RWPE2 (cell line): ENCODE measurements around the gene EPC2.

Source experiments
- ATAC-seq: fragments of 200-7000 bp; cut with Tn5 transposase; 3 replicates; pipeline ENCODE4 v1.9.1; 2021; ENCODE audit warnings: low read depth
- DNase-seq: peaks from one replicate; pipeline ENCODE4 v3.0.0-alpha.2; 2020; ENCODE audit warnings: low spot score
- H3K27ac ChIP-seq: fragments of 450-650 bp; 2 replicates; pipeline ENCODE4 v1.5.1; 2017; ENCODE audit warnings: mild to moderate bottlenecking; ENCODE audit not compliant: poor library complexity, severe bottlenecking
- H3K27me3 ChIP-seq: fragments of 250-450 bp; sonication (Bioruptor Pico); 2 replicates; pipeline ENCODE4 v1.5.1; 2021; ENCODE audit warnings: mild to moderate bottlenecking, moderate library complexity; ENCODE audit not compliant: insufficient read depth, poor library complexity, severe bottlenecking
- H3K36me3 ChIP-seq: fragments of 250-450 bp; sonication (Bioruptor Pico); 2 replicates; pipeline ENCODE4 v1.5.1; 2020; ENCODE audit warnings: low read depth, mild to moderate bottlenecking, moderate library complexity
- H3K4me1 ChIP-seq: fragments of 250-450 bp; sonication (Bioruptor Pico); 2 replicates; pipeline ENCODE4 v1.5.1; 2021; ENCODE audit warnings: mild to moderate bottlenecking, moderate library complexity; ENCODE audit not compliant: insufficient read depth, poor library complexity, severe bottlenecking
- H3K4me3 ChIP-seq: fragments of 250-450 bp; sonication (Bioruptor Pico); 2 replicates; pipeline ENCODE4 v1.5.1; 2021; ENCODE audit warnings: mild to moderate bottlenecking, moderate library complexity; ENCODE audit not compliant: severe bottlenecking
- H3K9me3 ChIP-seq: fragments of 250-450 bp; sonication (Bioruptor Pico); 2 replicates; pipeline ENCODE4 v1.5.1; 2021; ENCODE audit warnings: mild to moderate bottlenecking, moderate library complexity; ENCODE audit not compliant: severe bottlenecking
- TF ChIP-seq, protein P1 (sequence below): fragments of 450-650 bp; IDR thresholded peaks from one replicate; pipeline ENCODE4 v1.5.1; 2017; ENCODE audit warnings: mild to moderate bottlenecking, moderate library complexity; ENCODE audit not compliant: poor library complexity, severe bottlenecking

Gene EPC2, protein sequence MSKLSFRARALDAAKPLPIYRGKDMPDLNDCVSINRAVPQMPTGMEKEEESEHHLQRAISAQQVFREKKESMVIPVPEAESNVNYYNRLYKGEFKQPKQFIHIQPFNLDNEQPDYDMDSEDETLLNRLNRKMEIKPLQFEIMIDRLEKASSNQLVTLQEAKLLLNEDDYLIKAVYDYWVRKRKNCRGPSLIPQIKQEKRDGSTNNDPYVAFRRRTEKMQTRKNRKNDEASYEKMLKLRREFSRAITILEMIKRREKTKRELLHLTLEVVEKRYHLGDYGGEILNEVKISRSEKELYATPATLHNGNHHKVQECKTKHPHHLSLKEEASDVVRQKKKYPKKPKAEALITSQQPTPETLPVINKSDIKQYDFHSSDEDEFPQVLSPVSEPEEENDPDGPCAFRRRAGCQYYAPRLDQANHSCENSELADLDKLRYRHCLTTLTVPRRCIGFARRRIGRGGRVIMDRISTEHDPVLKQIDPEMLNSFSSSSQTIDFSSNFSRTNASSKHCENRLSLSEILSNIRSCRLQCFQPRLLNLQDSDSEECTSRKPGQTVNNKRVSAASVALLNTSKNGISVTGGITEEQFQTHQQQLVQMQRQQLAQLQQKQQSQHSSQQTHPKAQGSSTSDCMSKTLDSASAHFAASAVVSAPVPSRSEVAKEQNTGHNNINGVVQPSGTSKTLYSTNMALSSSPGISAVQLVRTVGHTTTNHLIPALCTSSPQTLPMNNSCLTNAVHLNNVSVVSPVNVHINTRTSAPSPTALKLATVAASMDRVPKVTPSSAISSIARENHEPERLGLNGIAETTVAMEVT

DNA sequence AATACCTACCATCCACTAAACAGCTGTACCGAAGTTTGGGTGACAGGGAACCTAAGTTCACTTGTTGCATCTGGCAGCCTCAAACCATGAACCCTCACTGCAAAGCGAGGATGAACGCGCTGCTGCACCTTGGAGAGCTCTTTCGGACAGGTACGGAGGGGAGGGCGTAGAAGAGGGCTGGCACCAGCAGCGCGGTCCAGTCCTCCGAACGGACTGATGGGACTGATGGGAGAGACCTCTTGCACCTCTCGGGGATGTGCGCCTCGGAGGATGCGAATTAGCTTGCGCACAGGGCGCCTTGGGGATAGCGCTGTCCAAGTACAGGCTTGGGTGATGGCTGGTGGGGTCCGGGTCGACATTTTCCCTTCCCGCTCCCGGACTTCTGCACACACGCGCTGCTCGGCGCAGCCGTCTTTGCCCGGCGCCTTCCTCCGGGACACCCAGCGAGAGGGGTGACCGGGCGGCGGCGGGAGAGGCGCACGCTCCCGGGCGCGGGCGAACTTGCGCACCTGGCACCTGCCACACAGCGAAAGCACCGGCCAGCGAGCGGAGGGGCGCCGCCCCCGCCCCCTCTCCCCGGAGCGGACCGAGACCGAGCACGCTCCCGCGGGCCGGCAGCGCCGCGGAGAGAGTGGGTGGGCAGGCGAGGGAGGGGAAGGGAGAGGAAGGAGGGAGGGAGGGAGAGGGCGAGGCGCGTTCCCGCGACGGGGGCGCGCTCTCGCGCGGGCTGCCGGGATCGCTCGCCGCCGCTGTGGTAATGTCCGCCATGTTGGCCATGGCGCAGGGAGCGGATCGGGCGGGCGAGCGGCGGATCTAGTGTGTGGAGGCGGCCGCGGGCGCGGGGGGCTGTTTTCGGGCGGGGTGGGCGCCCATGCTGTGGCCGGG lies at the start of gene EPC2:
Gene EPC2 (plus strand): TSS at position 754 of the 885 bp plus-strand sequence. CDS start 267 bp downstream, outside the sequence.
- peak; percentile 64 for ATAC-seq
- DNase-seq, result peak; percentile 73
- peak within 1 kb of the TSS; percentile 78 for H3K27ac ChIP-seq
- TF ChIP-seq, protein P1, sequence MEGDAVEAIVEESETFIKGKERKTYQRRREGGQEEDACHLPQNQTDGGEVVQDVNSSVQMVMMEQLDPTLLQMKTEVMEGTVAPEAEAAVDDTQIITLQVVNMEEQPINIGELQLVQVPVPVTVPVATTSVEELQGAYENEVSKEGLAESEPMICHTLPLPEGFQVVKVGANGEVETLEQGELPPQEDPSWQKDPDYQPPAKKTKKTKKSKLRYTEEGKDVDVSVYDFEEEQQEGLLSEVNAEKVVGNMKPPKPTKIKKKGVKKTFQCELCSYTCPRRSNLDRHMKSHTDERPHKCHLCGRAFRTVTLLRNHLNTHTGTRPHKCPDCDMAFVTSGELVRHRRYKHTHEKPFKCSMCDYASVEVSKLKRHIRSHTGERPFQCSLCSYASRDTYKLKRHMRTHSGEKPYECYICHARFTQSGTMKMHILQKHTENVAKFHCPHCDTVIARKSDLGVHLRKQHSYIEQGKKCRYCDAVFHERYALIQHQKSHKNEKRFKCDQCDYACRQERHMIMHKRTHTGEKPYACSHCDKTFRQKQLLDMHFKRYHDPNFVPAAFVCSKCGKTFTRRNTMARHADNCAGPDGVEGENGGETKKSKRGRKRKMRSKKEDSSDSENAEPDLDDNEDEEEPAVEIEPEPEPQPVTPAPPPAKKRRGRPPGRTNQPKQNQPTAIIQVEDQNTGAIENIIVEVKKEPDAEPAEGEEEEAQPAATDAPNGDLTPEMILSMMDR, result no peak
- no peaks in the 10 kb centered on the region for H3K9me3 ChIP-seq
- H3K4me3 ChIP-seq, result peak within 1 kb of the TSS; percentile 84
- no peaks in the 10 kb centered on the region for H3K27me3 ChIP-seq
- no peaks in the 10 kb centered on the region for H3K36me3 ChIP-seq
- peaks cover 19% of the 10 kb centered on the region for H3K4me1 ChIP-seq

DNA sequence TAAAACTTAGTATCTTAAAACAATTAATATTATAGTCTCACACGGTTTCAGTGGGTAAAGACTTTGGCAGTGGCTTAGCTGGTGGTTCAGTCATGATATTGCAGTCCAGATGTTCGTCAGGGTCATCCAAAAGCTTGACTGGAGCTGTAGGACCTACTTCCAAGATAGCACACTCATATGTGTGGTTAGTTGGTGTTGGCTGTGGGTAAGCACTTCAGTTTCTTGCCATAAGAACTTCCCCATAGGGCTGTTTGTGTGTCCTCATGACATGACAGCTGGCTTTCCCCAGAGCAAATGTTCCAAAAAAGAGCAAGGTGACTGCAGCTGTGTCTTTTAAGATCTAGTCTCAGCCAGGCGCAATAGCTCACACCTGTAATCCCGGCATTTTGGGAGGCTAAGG lies 48.5 kb upstream of the EPC2 start:
- TF ChIP-seq, protein P1, result no peak
- no peak for ATAC-seq
- no peak overlapping the region for H3K27ac ChIP-seq
- H3K9me3 ChIP-seq, result no peaks in the 10 kb centered on the region
- H3K36me3 ChIP-seq, result no peaks in the 10 kb centered on the region
- no peak for DNase-seq
- no peak overlapping the region for H3K4me3 ChIP-seq
- H3K4me1 ChIP-seq, result peaks cover 11% of the 10 kb centered on the region
- H3K27me3 ChIP-seq, result no peaks in the 10 kb centered on the region

DNA sequence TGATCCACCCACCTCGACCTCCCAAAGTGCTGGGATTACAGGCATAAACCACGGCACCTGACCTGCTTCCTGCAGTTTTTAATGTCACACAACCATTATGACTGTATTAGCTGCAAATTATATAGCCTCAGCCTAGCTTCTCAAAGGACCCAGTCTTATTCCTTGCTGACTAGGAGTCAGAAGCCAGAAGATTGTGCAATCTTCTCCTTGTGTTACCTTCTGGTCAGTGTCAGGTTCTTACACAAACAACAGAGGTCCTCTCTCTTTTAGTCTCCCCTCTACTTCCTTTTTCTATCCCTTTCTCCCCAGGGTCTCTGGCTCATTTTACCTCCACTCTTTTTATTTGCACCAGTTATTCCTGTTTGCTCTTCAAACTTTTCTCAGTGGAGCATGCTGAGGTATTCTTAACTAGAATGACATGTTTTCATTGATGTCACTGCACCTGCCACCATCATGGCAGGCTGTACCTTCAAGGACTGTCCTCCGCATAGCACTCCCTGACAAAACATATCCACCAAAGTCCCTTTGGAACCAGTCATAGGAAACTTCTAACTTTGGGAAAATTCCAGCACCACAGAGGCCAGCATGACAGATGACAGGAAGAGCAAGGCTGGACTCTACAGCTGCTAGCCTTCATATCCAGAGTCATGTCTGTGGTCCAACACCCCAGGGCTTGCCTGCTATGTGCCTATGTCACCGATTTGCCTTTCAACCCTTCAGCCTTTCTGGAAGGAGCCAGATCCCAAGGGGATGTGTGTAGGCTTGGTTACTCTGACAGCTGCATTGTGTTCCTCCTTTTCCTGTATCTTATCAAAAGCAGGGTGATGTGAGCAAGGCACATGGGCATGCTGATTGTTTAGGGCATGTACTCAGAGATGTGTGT lies 45.2 kb upstream of the EPC2 start:
- Histone ChIP-seq H3K27me3 (no peaks in the 10 kb centered on the region), H3K4me1 (peaks cover 5% of the 10 kb centered on the region), H3K27ac (no peak overlapping the region), H3K9me3 (no peaks in the 10 kb centered on the region), H3K36me3 (no peaks in the 10 kb centered on the region), H3K4me3 (no peak overlapping the region)
- DNase-seq (no peak), ATAC-seq (no peak)
- TF ChIP-seq, protein P1, result no peak

DNA sequence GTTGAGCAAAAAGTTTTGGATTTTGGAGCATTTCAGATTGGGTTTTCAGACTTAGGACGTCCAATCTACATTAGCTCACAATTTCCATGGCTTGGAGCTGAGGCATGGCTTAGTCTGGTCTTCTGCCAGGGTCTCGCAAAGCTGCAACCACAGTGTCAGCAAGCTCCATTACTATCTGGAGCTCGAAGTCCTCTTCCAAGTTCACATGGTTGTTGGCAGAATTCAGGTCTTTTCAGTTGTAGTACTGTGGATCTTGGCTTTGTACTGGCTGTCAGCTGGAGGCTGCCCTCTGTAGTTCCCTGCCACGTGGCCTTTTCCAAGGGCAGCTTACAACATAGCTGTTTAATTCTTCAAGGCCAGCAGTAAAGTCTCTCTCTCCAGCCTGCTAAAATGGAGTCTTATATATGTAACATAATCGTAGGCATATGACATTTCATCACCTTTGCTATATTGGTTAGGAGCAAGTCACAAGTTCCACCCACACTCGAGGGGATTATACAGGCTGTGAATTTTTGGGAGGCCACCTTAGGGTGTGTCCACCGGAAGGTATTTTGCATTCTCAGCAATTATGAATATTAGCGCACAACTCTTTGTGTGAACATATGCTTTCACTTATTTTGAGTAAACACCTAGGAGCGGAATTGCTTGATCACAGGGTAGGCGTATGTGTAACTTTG lies 41.5 kb upstream of the EPC2 start:
- Histone ChIP-seq H3K9me3 (no peaks in the 10 kb centered on the region), H3K27ac (no peak overlapping the region), H3K27me3 (no peaks in the 10 kb centered on the region), H3K36me3 (no peaks in the 10 kb centered on the region), H3K4me3 (no peak overlapping the region), H3K4me1 (no peaks in the 10 kb centered on the region)
- ATAC-seq, result no peak
- TF ChIP-seq, protein P1, result no peak
- no peak for DNase-seq
